GM23248 (cell line): ENCODE data around the gene SLC46A3.

Experiments
- EZH2 ChIP-seq: fragments of 200-600 bp; sonication (generic); IDR thresholded peaks from 2 replicates; pipeline ENCODE4 v1.6.1; 2018; ENCODE audit warnings: antibody characterized with exemption, mild to moderate bottlenecking; ENCODE audit not compliant: insufficient read depth, poor library complexity, severe bottlenecking
- EZH2phosphoT487 ChIP-seq: fragments of 200-600 bp; sonication (generic); IDR thresholded peaks from 2 replicates; pipeline ENCODE4 v1.6.1; 2018; ENCODE audit warnings: antibody characterized with exemption, moderate library complexity, mild to moderate bottlenecking, low read depth; ENCODE audit not compliant: insufficient read depth

DNA sequence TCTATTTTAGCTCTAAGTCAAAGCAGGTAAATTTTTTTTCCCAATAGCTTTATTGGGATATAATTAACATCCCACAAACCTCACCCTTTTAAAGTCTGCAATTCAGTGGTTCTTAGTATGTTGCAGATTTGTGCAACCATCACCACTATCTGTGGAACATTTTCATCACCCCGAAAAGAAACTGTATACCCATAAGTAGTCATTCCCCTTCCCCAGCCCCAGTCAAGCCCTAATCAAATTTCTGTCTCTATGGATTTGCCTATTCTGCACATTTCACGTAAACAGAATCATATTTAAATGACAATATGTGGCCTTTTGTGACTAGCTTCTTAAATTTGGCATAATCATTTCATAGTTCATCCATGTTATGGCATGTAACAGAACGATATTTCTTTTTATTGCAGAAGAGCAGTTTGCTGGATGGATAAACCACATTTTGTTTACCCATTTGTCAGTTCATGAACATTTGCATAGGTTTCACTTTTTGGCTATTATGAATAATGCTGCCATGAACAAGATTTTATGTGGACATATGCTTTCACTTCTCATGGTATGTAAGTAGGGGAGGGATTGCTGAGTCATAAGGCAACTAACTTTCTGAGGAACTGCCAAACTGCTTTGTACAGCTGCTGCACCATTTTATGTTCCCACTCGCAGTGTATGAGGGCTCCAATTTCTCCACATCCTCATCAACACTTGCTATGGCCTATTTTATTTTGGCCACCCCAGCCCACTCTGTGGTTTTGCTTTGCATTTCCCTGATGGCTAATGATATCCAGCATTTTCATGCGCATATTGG, 10.9 kb downstream of the SLC46A3 start:
- TF ChIP-seq EZH2 (no peak), EZH2phosphoT487 (no peak)
